ENCODE measurements around the gene DVL2. TPM values are rescaled to one million over a fixed set of nuclear protein-coding genes. Genes with fewer than 3 reads are reported as not detected.

The DVL2 gene
- total RNA-seq (2021): 57.6 to 67.3 TPM (median 59.8 TPM) in 3 replicates
- percentile 67 among the genes with signal in this experiment for Bru-seq, nascent RNA
- long read RNA-seq, experiment 1, transcript DVL2-201 (15 exons, 3,018 nt): major isoform, 176 of 326 reads
- long read RNA-seq, experiment 1, partial matches to known transcripts: 17 of 326 reads
- long read RNA-seq, experiment 1, other reads (novel, unspliced or antisense): 129 of 326 reads
- long read RNA-seq, experiment 2, transcript DVL2-201 (15 exons, 3,018 nt): major isoform, 12 of 48 reads
- long read RNA-seq, experiment 2, partial matches to known transcripts: 19 of 48 reads
- long read RNA-seq, experiment 2, other reads (novel, unspliced or antisense): 17 of 48 reads
- long read RNA-seq, experiment 3, partial matches to known transcripts: 5 of 9 reads
- long read RNA-seq, experiment 3, other reads (novel, unspliced or antisense): 1 of 9 reads

- Mint-ChIP-seq H3K27ac (peak within 1 kb of the TSS; percentile 96), H3K36me3 (peaks cover 37% of the 10 kb centered on the region), H3K27me3 (ENCODE audit: low read depth) (no peaks in the 10 kb centered on the region), H3K4me1 (peaks cover 29% of the 10 kb centered on the region), H3K9me3 (no peaks in the 10 kb centered on the region), H3K4me3 (peak within 1 kb of the TSS; percentile 99)
- ATAC-seq: peak; percentile 31
- POLR2A ChIA-PET: interaction anchor here (0.6 to 1.3 kb wide), 5 partner anchors 9 to 22 kb away, joined by 3 to 5 read pairs (median 4); partner anchors contain the start of genes ACADVL and DLG4
- DNase-seq (ENCODE audit: low spot score): peak; percentile 95
- CTCF ChIA-PET: interaction anchor here (1.2 to 6.0 kb wide), 5 partner anchors 14 to 62 kb away, joined by 5 to 36 read pairs (median 7); partner anchors contain the start of genes ACADVL and DLG4
- TF ChIP-seq, protein P1, sequence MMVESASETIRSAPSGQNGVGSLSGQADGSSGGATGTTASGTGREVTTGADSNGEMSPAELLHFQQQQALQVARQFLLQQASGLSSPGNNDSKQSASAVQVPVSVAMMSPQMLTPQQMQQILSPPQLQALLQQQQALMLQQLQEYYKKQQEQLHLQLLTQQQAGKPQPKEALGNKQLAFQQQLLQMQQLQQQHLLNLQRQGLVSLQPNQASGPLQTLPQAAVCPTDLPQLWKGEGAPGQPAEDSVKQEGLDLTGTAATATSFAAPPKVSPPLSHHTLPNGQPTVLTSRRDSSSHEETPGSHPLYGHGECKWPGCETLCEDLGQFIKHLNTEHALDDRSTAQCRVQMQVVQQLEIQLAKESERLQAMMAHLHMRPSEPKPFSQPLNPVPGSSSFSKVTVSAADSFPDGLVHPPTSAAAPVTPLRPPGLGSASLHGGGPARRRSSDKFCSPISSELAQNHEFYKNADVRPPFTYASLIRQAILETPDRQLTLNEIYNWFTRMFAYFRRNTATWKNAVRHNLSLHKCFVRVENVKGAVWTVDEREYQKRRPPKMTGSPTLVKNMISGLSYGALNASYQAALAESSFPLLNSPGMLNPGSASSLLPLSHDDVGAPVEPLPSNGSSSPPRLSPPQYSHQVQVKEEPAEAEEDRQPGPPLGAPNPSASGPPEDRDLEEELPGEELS (CRISPR knock-in tag; IDR thresholded peaks at IDR 0.05): peak; percentile 68; the same call in 1 of the 2 replicates
- TF ChIP-seq ZNF512 (CRISPR knock-in tag; IDR thresholded peaks at IDR 0.05; ENCODE audit: borderline replicate concordance): no peak
- TF ChIP-seq ARID4B (CRISPR knock-in tag; IDR thresholded peaks at IDR 0.05; ENCODE audit: borderline replicate concordance): no peak; the same call in 1 of the 2 replicates
- TF ChIP-seq GRHL2 (CRISPR knock-in tag; IDR thresholded peaks at IDR 0.05; ENCODE audit: insufficient replicate concordance, severe bottlenecking): no peak
- peak; percentile 94 for TF ChIP-seq ERG (CRISPR knock-in tag; IDR thresholded peaks at IDR 0.05)
- TF ChIP-seq OVOL2 (CRISPR knock-in tag; IDR thresholded peaks at IDR 0.05; ENCODE audit: borderline replicate concordance): no peak
- TF ChIP-seq TEAD4 (CRISPR knock-in tag; IDR thresholded peaks at IDR 0.05): no peak
- peak; percentile 83 for TF ChIP-seq CREM (CRISPR knock-in tag; IDR thresholded peaks at IDR 0.05)
- TF ChIP-seq, protein P2, sequence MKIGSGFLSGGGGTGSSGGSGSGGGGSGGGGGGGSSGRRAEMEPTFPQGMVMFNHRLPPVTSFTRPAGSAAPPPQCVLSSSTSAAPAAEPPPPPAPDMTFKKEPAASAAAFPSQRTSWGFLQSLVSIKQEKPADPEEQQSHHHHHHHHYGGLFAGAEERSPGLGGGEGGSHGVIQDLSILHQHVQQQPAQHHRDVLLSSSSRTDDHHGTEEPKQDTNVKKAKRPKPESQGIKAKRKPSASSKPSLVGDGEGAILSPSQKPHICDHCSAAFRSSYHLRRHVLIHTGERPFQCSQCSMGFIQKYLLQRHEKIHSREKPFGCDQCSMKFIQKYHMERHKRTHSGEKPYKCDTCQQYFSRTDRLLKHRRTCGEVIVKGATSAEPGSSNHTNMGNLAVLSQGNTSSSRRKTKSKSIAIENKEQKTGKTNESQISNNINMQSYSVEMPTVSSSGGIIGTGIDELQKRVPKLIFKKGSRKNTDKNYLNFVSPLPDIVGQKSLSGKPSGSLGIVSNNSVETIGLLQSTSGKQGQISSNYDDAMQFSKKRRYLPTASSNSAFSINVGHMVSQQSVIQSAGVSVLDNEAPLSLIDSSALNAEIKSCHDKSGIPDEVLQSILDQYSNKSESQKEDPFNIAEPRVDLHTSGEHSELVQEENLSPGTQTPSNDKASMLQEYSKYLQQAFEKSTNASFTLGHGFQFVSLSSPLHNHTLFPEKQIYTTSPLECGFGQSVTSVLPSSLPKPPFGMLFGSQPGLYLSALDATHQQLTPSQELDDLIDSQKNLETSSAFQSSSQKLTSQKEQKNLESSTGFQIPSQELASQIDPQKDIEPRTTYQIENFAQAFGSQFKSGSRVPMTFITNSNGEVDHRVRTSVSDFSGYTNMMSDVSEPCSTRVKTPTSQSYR (CRISPR knock-in tag; IDR thresholded peaks at IDR 0.05): peak; percentile 84; the same call in 1 of the 2 replicates
- no peak for TF ChIP-seq HMGA2 (CRISPR knock-in tag; IDR thresholded peaks at IDR 0.05)
- TF ChIP-seq SP1 (CRISPR knock-in tag; conservative IDR thresholded peaks at IDR 0.05): peak; percentile 97
- TF ChIP-seq ZBTB43 (CRISPR knock-in tag; IDR thresholded peaks at IDR 0.05): 0 out of 2 replicates have a peak, but pooled peaks have one; percentile 28
- TF ChIP-seq, protein P3, sequence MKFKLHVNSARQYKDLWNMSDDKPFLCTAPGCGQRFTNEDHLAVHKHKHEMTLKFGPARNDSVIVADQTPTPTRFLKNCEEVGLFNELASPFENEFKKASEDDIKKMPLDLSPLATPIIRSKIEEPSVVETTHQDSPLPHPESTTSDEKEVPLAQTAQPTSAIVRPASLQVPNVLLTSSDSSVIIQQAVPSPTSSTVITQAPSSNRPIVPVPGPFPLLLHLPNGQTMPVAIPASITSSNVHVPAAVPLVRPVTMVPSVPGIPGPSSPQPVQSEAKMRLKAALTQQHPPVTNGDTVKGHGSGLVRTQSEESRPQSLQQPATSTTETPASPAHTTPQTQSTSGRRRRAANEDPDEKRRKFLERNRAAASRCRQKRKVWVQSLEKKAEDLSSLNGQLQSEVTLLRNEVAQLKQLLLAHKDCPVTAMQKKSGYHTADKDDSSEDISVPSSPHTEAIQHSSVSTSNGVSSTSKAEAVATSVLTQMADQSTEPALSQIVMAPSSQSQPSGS (CRISPR knock-in tag; IDR thresholded peaks at IDR 0.05; ENCODE audit: borderline replicate concordance, low read depth): no peak
- TF ChIP-seq, protein P4, sequence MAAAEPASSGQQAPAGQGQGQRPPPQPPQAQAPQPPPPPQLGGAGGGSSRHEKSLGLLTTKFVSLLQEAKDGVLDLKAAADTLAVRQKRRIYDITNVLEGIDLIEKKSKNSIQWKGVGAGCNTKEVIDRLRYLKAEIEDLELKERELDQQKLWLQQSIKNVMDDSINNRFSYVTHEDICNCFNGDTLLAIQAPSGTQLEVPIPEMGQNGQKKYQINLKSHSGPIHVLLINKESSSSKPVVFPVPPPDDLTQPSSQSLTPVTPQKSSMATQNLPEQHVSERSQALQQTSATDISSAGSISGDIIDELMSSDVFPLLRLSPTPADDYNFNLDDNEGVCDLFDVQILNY (CRISPR knock-in tag; IDR thresholded peaks at IDR 0.05): 0 out of 2 replicates have a peak, but pooled peaks have one; percentile 84
- peak; percentile 100 for TF ChIP-seq USF2 (CRISPR knock-in tag; IDR thresholded peaks at IDR 0.05)
Observed at GRCh38 chr17:7234083-7234951, at the start of gene DVL2. DVL2 (minus strand) TSS chr17:7234517; CDS start chr17:7234262, 255 bp downstream.
